IMR-90 (cell line): Measurements from ENCODE around the gene AHNAK2. TPM values are rescaled to one million over a fixed set of nuclear protein-coding genes. Genes with fewer than 3 reads are reported as not detected.

ENCODE experiments used
- ATAC-seq: fragments of 200-7000 bp; cut with Tn5 transposase; 2 replicates; pipeline ENCODE4 v1.9.1; 2020; ENCODE audit warnings: low read depth, mild to moderate bottlenecking, moderate library complexity
- BruUV-seq: library from RNA; stranded (reverse); fragments of 400-500 nt; replicated peaks from 2 replicates; lab custom pipeline; 2021; lab: Mats Ljungman, UMichigan
- CTCF ChIA-PET: fragments of 300-600 bp; formaldehyde crosslinking; extraction: SDS; loops from one replicate; lab custom pipeline; 2021; ENCODE audit warnings: antibody characterized with exemption; lab: Yijun Ruan, JAX
- POLR2A ChIA-PET: fragments of 300-600 bp; sonication (Branson Sonifier 250); formaldehyde crosslinking; loops from one replicate; lab custom pipeline; 2022; ENCODE audit warnings: antibody characterized with exemption; ENCODE audit not compliant: unreplicated experiment; lab: Charles Lee
- DNase-seq: peaks from one replicate; pipeline ENCODE4 v3.0.0; 2013
- H2AFZ ChIP-seq: replicated peaks from 2 replicates; pipeline ENCODE3; 2013; ENCODE audit warnings: low read length, mild to moderate bottlenecking; ENCODE audit not compliant: poor library complexity
- H2AK5ac ChIP-seq: 2 replicates; pipeline ENCODE4 v1.6.1; 2013; ENCODE audit warnings: low read depth, low read length, inconsistent platforms
- H2AK9ac ChIP-seq: replicated peaks from 2 replicates; pipeline ENCODE3; 2013; ENCODE audit warnings: mild to moderate bottlenecking, low read depth, low read length, moderate library complexity; ENCODE audit not compliant: poor library complexity
- H2BK120ac ChIP-seq: 2 replicates; pipeline ENCODE4 v1.6.1; 2013; ENCODE audit warnings: low read depth, low read length, inconsistent platforms
- H2BK15ac ChIP-seq: 3 replicates; pipeline ENCODE4 v1.6.1; 2013; ENCODE audit warnings: low read depth, low read length, inconsistent platforms
- H2BK20ac ChIP-seq: 2 replicates; pipeline ENCODE4 v1.6.1; 2013; ENCODE audit warnings: low read depth, mild to moderate bottlenecking, inconsistent platforms, low read length, moderate library complexity
- H2BK5ac ChIP-seq: 2 replicates; pipeline ENCODE4 v1.6.1; 2013; ENCODE audit warnings: mild to moderate bottlenecking, low read depth, low read length, inconsistent platforms; ENCODE audit not compliant: poor library complexity, severe bottlenecking
- H3K14ac ChIP-seq: replicated peaks from 2 replicates; pipeline ENCODE4 v1.6.1; 2013; ENCODE audit warnings: low read depth, low read length, inconsistent platforms
- H3K18ac ChIP-seq: 2 replicates; pipeline ENCODE4 v1.6.1; 2013; ENCODE audit warnings: low read depth, low read length, control low read depth
- H3K23ac ChIP-seq: 2 replicates; pipeline ENCODE4 v1.6.1; 2013; ENCODE audit warnings: low read depth, low read length, inconsistent platforms
- H3K27ac ChIP-seq: 2 replicates; pipeline ENCODE4 v1.5.1; 2013; ENCODE audit warnings: mild to moderate bottlenecking, control low read depth, low read length; ENCODE audit not compliant: insufficient read depth
- H3K27me3 ChIP-seq: 2 replicates; pipeline ENCODE4 v1.6.1; 2013; ENCODE audit warnings: low read length; ENCODE audit not compliant: control insufficient read depth, insufficient read depth
- H3K36me3 ChIP-seq: 2 replicates; pipeline ENCODE4 v1.6.1; 2013; ENCODE audit warnings: low read length, mixed read lengths; ENCODE audit not compliant: control insufficient read depth, insufficient read depth
- H3K4ac ChIP-seq: 2 replicates; pipeline ENCODE4 v1.6.1; 2013; ENCODE audit warnings: low read depth, low read length, inconsistent platforms
- H3K4me1 ChIP-seq: 2 replicates; pipeline ENCODE4 v1.6.1; 2013; ENCODE audit warnings: low read length, mixed read lengths; ENCODE audit not compliant: control insufficient read depth, insufficient read depth
- H3K4me2 ChIP-seq: 2 replicates; pipeline ENCODE4 v1.6.1; 2013; ENCODE audit warnings: low read depth, mild to moderate bottlenecking, control low read depth, low read length, moderate library complexity
- H3K4me3 ChIP-seq: 2 replicates; pipeline ENCODE4 v1.5.1; 2013; ENCODE audit warnings: low read depth, mild to moderate bottlenecking, control low read depth, low read length, moderate library complexity; ENCODE audit not compliant: insufficient read depth
- H3K56ac ChIP-seq: 2 replicates; pipeline ENCODE4 v1.6.1; 2013; ENCODE audit warnings: low read length, inconsistent platforms; ENCODE audit not compliant: insufficient read depth; ENCODE audit errors: extremely low read depth
- H3K79me1 ChIP-seq, 2 experiments: 2 replicates each; pipeline ENCODE4 v1.6.1; 2013; ENCODE audit warnings: low read length in 2 of 2, inconsistent platforms in 1 of 2, low read depth in 1 of 2
- H3K9ac ChIP-seq: 2 replicates; pipeline ENCODE4 v1.6.1; 2013; ENCODE audit warnings: low read depth, low read length, control low read depth
- H3K9me1 ChIP-seq: 2 replicates; pipeline ENCODE4 v1.6.1; 2013; ENCODE audit warnings: low read length, inconsistent platforms; ENCODE audit not compliant: insufficient read depth
- H3K9me3 ChIP-seq: 2 replicates; pipeline ENCODE4 v1.6.1; 2013; ENCODE audit warnings: low read length; ENCODE audit not compliant: control insufficient read depth, insufficient read depth
- H4K20me1 ChIP-seq: 2 replicates; pipeline ENCODE4 v1.6.1; 2013; ENCODE audit warnings: low read length, inconsistent platforms; ENCODE audit not compliant: insufficient read depth
- H4K5ac ChIP-seq: 2 replicates; pipeline ENCODE4 v1.6.1; 2013; ENCODE audit warnings: mild to moderate bottlenecking, low read depth, low read length, control low read depth
- H4K8ac ChIP-seq, 2 experiments: 2 replicates each; pipeline ENCODE4 v1.6.1; 2013; ENCODE audit warnings: low read depth in 2 of 2, low read length in 2 of 2, control low read depth in 1 of 2, inconsistent platforms in 1 of 2
- H4K91ac ChIP-seq: 2 replicates; pipeline ENCODE4 v1.6.1; 2013; ENCODE audit warnings: low read depth, low read length, inconsistent platforms; ENCODE audit not compliant: insufficient read depth
- CTCF ChIP-seq: conservative IDR thresholded peaks from 2 replicates; pipeline ENCODE4 v1.5.1; 2012; ENCODE audit warnings: mild to moderate bottlenecking, low read depth, low read length, improper control_type of control experiment
- MAFK ChIP-seq: IDR thresholded peaks from 2 replicates; pipeline ENCODE4 v1.6.1; 2012; ENCODE audit warnings: low read depth, low read length, improper control_type of control experiment
- RCOR1 ChIP-seq: IDR thresholded peaks from 2 replicates; pipeline ENCODE4 v1.6.1; 2012; ENCODE audit warnings: mild to moderate bottlenecking, low read length, improper control_type of control experiment; ENCODE audit not compliant: insufficient replicate concordance
- WGBS, 2 experiments: methylation state at CpG; one replicate each; pipeline versions ENCODE4 v1.1.5 to v1.1.7; 2013; ENCODE audit warnings: missing lambda C conversion rate in 2 of 2; ENCODE audit not compliant: insufficient read length in 1 of 2; ENCODE audit errors: extremely low coverage in 2 of 2; 5-methylcytosine and 5-hydroxymethylcytosine counted together
- dilution Hi-C: fragments of 300-500 bp; cut with HindIII; formaldehyde crosslinking; loops from one replicate; pipeline ENCODE4 v1.14.3; 2018; ENCODE audit warnings: low sequenced_read_pairs; ENCODE audit not compliant: unreplicated experiment
- in situ Hi-C: fragments of 300-500 bp; cut with MboI; formaldehyde crosslinking; loops from 3 replicates; pipeline ENCODE4 v1.14.3; 2019; ENCODE audit warnings: low sequenced_read_pairs, inconsistent platforms, mixed read lengths
- intact Hi-C: fragments of 100-400 bp; cut with micrococcal nuclease; formaldehyde crosslinking; loops from 2 replicates; pipeline ENCODE4 v1.10.0; 2022
- polyA plus RNA-seq, 3 experiments: library from polyadenylated mRNA; depleted of rRNA; stranded (reverse); fragments of >200 nt; gene quantifications; 2 replicates each; pipeline ENCODE4 v1.2.3, GENCODE V29; 2012; ENCODE audit warnings: low replicate concordance in 1 of 3
- total RNA-seq: library from RNA; depleted of rRNA; stranded (reverse); fragments of >200 nt; gene quantifications from 2 replicates; pipeline ENCODE4 v1.2.3, GENCODE V29; 2012

The AHNAK2 gene
- total and polyA plus RNA-seq, 2 of the 4 experiments (the other 2 are of a cell fraction) = 2.6 to 7.9 TPM

- Histone ChIP-seq H4K5ac (no peak overlapping the region), H2AK5ac (peak overlapping the region; percentile 68; the same call in 1 of the 2 replicates), H3K36me3 (no peaks in the 10 kb centered on the region), H3K4ac (peak overlapping the region; percentile 15), H2AFZ (peak overlapping the region; percentile 70), H3K4me2 (no peak overlapping the region), H4K8ac (no peak overlapping the region), H3K14ac (no peak overlapping the region), H2BK20ac (no peak overlapping the region), H3K4me3 (no peak overlapping the region), H3K9me3 (no peaks in the 10 kb centered on the region), H3K9me1 (peaks cover 14% of the 10 kb centered on the region), H3K18ac (no peak overlapping the region), H2BK15ac (peak overlapping the region; percentile 23; the same call in 1 of the 3 replicates), H2AK9ac (peak overlapping the region; percentile 17), H3K9ac (no peak overlapping the region), H2BK5ac (no peak overlapping the region), H3K23ac (no peak overlapping the region), H3K79me1 (peaks cover 0 to 7% of the 10 kb centered on the region in 2 experiments; a peak in 1 of 4 replicates), H4K20me1 (0 out of 2 replicates have a peak, but pooled peaks cover 3% of the 10 kb centered on the region), H3K27me3 (no peaks in the 10 kb centered on the region), H4K91ac (no peak overlapping the region), H3K27ac (no peak overlapping the region), H2BK120ac (peak overlapping the region; percentile 16; the same call in 1 of the 2 replicates), H3K4me1 (peaks cover 35% of the 10 kb centered on the region), H3K56ac (no peak overlapping the region)
- CTCF ChIA-PET = interaction anchor here (0.9 to 4.1 kb wide), 2 partner anchors 37 to 70 kb away, joined by 3 to 21 read pairs; no protein-coding TSS in a partner anchor
- in situ Hi-C loops = no loop called here
- ATAC-seq (no peak), DNase-seq (no peak)
- TF ChIP-seq CTCF = 0 out of 2 replicates have a peak, but pooled peaks have one; percentile 8
- TF ChIP-seq MAFK = no peak
- no peak for TF ChIP-seq RCOR1
- POLR2A ChIA-PET = interaction anchor here (0.6 kb wide), 1 partner anchor 54 kb away, joined by 11 read pairs; no protein-coding TSS in a partner anchor
- BruUV-seq = no TSS peak
- intact Hi-C loops = loop anchor here (1.0 to 2.0 kb wide), 3 partner anchors 45 to 111 kb away; partner anchors contain the start of gene CDCA4
- WGBS, 2 experiments = 65% methylated on average over 9 of the region's 21 CpGs; no CpG with 5 or more reads in 1 of the 2 experiments
- dilution Hi-C loops = no loop called here
Observed at GRCh38 chr14:104975481-104976197, 2.5 kb downstream of the AHNAK2 start.
